GM23338 (cell line): ENCODE measurements around the gene TRA2A. TPM values are rescaled to one million over a fixed set of nuclear protein-coding genes. Genes with fewer than 3 reads are reported as not detected.
A peak's percentile ranks its signal among the peaks of the same experiment; 100 is the strongest.

Experiments
- ATAC-seq: fragments of 200-7000 bp; cut with Tn5 transposase; 3 replicates; pipeline ENCODE4 v1.9.1; 2020
- DNase-seq: peaks from one replicate; pipeline ENCODE4 v3.0.0-alpha.2; 2015; ENCODE audit warnings: low spot score
- H2AFZ ChIP-seq: fragments of 200-600 bp; sonication (generic); 2 replicates; pipeline ENCODE4 v1.8.0; 2016; ENCODE audit warnings: antibody characterized with exemption, mild to moderate bottlenecking, moderate library complexity
- H3F3A ChIP-seq: fragments of 200-600 bp; sonication (generic); replicated peaks from 2 replicates; pipeline ENCODE4 v1.8.0; 2017; ENCODE audit warnings: antibody characterized with exemption, mixed run types, low read depth
- H3K27ac ChIP-seq: fragments of 200-600 bp; sonication (generic); 2 replicates; pipeline ENCODE4 v1.6.1; 2016; ENCODE audit warnings: low read depth
- H3K27me3 ChIP-seq: fragments of 200-600 bp; sonication (generic); 2 replicates; pipeline ENCODE4 v1.8.0; 2016; ENCODE audit warnings: mild to moderate bottlenecking, mixed run types, moderate library complexity; ENCODE audit not compliant: insufficient read depth
- H3K36me3 ChIP-seq: fragments of 200-600 bp; sonication (generic); 2 replicates; pipeline ENCODE4 v1.8.0; 2016; ENCODE audit warnings: mild to moderate bottlenecking; ENCODE audit not compliant: insufficient read depth
- H3K4me1 ChIP-seq: fragments of 200-600 bp; sonication (generic); 2 replicates; pipeline ENCODE4 v1.8.0; 2016; ENCODE audit warnings: mild to moderate bottlenecking, moderate library complexity; ENCODE audit not compliant: insufficient read depth
- H3K4me2 ChIP-seq: fragments of 200-600 bp; sonication (generic); 2 replicates; pipeline ENCODE4 v1.7.1; 2017; ENCODE audit warnings: mixed run types
- H3K4me3 ChIP-seq: fragments of 200-600 bp; sonication (generic); 2 replicates; pipeline ENCODE4 v1.6.1; 2016; ENCODE audit warnings: mixed run types
- H3K79me2 ChIP-seq: fragments of 200-600 bp; sonication (generic); replicated peaks from 2 replicates; pipeline ENCODE4 v1.8.0; 2017; ENCODE audit warnings: mild to moderate bottlenecking; ENCODE audit not compliant: insufficient read depth
- H3K9me2 ChIP-seq: fragments of 200-600 bp; sonication (generic); 2 replicates; pipeline ENCODE4 v1.8.0; 2017; ENCODE audit not compliant: insufficient read depth
- H4K20me1 ChIP-seq: fragments of 200-600 bp; sonication (generic); replicated peaks from 2 replicates; pipeline ENCODE4 v1.8.0; 2017; ENCODE audit warnings: mild to moderate bottlenecking; ENCODE audit not compliant: insufficient read depth
- H3K27ac Mint-ChIP-seq: 2 replicates; pipeline ENCODE4 v1.8.0; 2020; ENCODE audit warnings: inconsistent platforms, mild to moderate bottlenecking, moderate library complexity, mixed read lengths
- H3K27me3 Mint-ChIP-seq: 3 replicates; pipeline ENCODE4 v1.8.0; 2022; ENCODE audit warnings: low read depth, mild to moderate bottlenecking, moderate library complexity, mixed read lengths, inconsistent platforms; ENCODE audit not compliant: insufficient read depth, poor library complexity
- H3K36me3 Mint-ChIP-seq: 3 replicates; pipeline ENCODE4 v1.8.0; 2021; ENCODE audit warnings: low read depth, mild to moderate bottlenecking, inconsistent platforms, moderate library complexity, mixed read lengths
- H3K4me1 Mint-ChIP-seq: 3 replicates; pipeline ENCODE4 v1.8.0; 2020; ENCODE audit warnings: mild to moderate bottlenecking, inconsistent platforms, mixed read lengths
- H3K4me3 Mint-ChIP-seq: 3 replicates; pipeline ENCODE4 v1.8.0; 2021; ENCODE audit warnings: moderate library complexity, mild to moderate bottlenecking, inconsistent platforms, mixed read lengths
- H3K9me3 Mint-ChIP-seq: 3 replicates; pipeline ENCODE4 v1.8.0; 2020; ENCODE audit warnings: moderate library complexity, mild to moderate bottlenecking, inconsistent platforms, mixed read lengths
- CTCF ChIP-seq, 2 experiments: fragments of 200-600 bp in 1 of 2; sonication (generic) in 1 of 2; conservative IDR thresholded peaks; 2 replicates each; pipeline versions ENCODE4 v1.5.1 to v1.6.1; 2016 to 2017; ENCODE audit warnings: antibody characterized with exemption in 2 of 2, low read depth in 2 of 2, mild to moderate bottlenecking in 2 of 2, moderate library complexity in 1 of 2
- ETS1 ChIP-seq: IDR thresholded peaks from 2 replicates; pipeline ENCODE4 v1.6.1; 2016; ENCODE audit warnings: antibody characterized with exemption
- EZH2 ChIP-seq: fragments of 200-600 bp; sonication (generic); IDR thresholded peaks from one replicate; pipeline ENCODE4 v1.8.0; 2017; ENCODE audit warnings: antibody characterized with exemption, mild to moderate bottlenecking, low read depth; ENCODE audit not compliant: unreplicated experiment
- EZH2phosphoT487 ChIP-seq: fragments of 200-600 bp; sonication (generic); IDR thresholded peaks from one replicate; pipeline ENCODE4 v1.8.1; 2018; ENCODE audit warnings: antibody characterized with exemption; ENCODE audit not compliant: unreplicated experiment
- NANOG ChIP-seq: IDR thresholded peaks from 2 replicates; pipeline ENCODE4 v1.6.1; 2016; ENCODE audit warnings: antibody characterized with exemption, borderline replicate concordance
- POLR2AphosphoS5 ChIP-seq: IDR thresholded peaks from 2 replicates; pipeline ENCODE4 v1.6.1; 2016; ENCODE audit warnings: antibody characterized with exemption, low read depth
- REST ChIP-seq: IDR thresholded peaks from one replicate; pipeline ENCODE4 v1.6.1; 2018; ENCODE audit warnings: antibody characterized with exemption; ENCODE audit not compliant: unreplicated experiment
- STAT1 ChIP-seq: IDR thresholded peaks from one replicate; pipeline ENCODE4 v1.6.1; 2016; ENCODE audit warnings: antibody characterized with exemption; ENCODE audit not compliant: unreplicated experiment
- ZNF462 ChIP-seq: fragments of 250-450 bp; sonication (Bioruptor Pico); IDR thresholded peaks from 2 replicates; pipeline ENCODE4 v1.5.0; 2020; ENCODE audit warnings: mild to moderate bottlenecking, moderate library complexity
- polyA plus RNA-seq: library from polyadenylated mRNA; unstranded; fragments of >200 nt; fragmentation: Nextera tagmentation; extraction: Ambion mirVana; gene quantifications from 2 replicates; pipeline ENCODE4 v1.2.1, GENCODE V29; 2016
- total RNA-seq: library from RNA; depleted of rRNA; stranded (reverse); fragments of >200 nt; shearing (Covaris generic); gene quantifications from 2 replicates; pipeline ENCODE4 v1.2.3, GENCODE V29; 2014

Gene TRA2A
- total and polyA plus RNA-seq, 2 experiments from 2014 or later: 82.6 to 271 TPM

- peak; percentile 97 to 98 for TF ChIP-seq CTCF (conservative IDR thresholded peaks at IDR 0.05; ENCODE audit: low read depth in 2 of 2)
- TF ChIP-seq ETS1: peak; percentile 60; the same call in 1 of the 2 replicates
- TF ChIP-seq NANOG: no peak
Observed at GRCh38 chr7:23570592-23571200, 38.9 kb upstream of the TRA2A start (continued).

- no peaks in the 10 kb centered on the region for H3K4me1 ChIP-seq
- no peak overlapping the region for H2AFZ ChIP-seq
- no peak overlapping the region for H3K4me3 Mint-ChIP-seq
- no peak overlapping the region for H3K4me3 ChIP-seq
- no peaks in the 10 kb centered on the region for H4K20me1 ChIP-seq
- peaks cover 2% of the 10 kb centered on the region for H3K27me3 Mint-ChIP-seq
- no peaks in the 10 kb centered on the region for H3K9me3 Mint-ChIP-seq
- DNase-seq (no peak), ATAC-seq (no peak)
- no peaks in the 10 kb centered on the region for H3K9me2 ChIP-seq
- H3K4me2 ChIP-seq: no peak overlapping the region
- H3K27me3 ChIP-seq: no peaks in the 10 kb centered on the region
- H3K36me3 ChIP-seq: no peaks in the 10 kb centered on the region
- H3K27ac ChIP-seq: no peak overlapping the region
- no peaks in the 10 kb centered on the region for H3F3A ChIP-seq
- no peak overlapping the region for H3K27ac Mint-ChIP-seq
- H3K36me3 Mint-ChIP-seq: no peaks in the 10 kb centered on the region
- H3K4me1 Mint-ChIP-seq: no peaks in the 10 kb centered on the region
- H3K79me2 ChIP-seq: no peaks in the 10 kb centered on the region
- no peak for TF ChIP-seq EZH2
- no peak for TF ChIP-seq POLR2AphosphoS5
- TF ChIP-seq EZH2phosphoT487: no peak
- no peak for TF ChIP-seq NANOG
- no peak for TF ChIP-seq STAT1
- TF ChIP-seq CTCF (conservative IDR thresholded peaks at IDR 0.05; ENCODE audit: low read depth in 2 of 2): no peak
- no peak for TF ChIP-seq ZNF462 (CRISPR knock-in tag)
- TF ChIP-seq REST: no peak
Observed at GRCh38 chr7:23558303-23558702, 26.5 kb upstream of the TRA2A start.
